IMR-90 (cell line): Measurements from ENCODE around the gene PXYLP1.

Experiments
- MXI1 ChIP-seq: IDR thresholded peaks from 2 replicates; pipeline ENCODE4 v1.6.1; 2012; ENCODE audit warnings: low read depth, mild to moderate bottlenecking, low read length, moderate library complexity, borderline replicate concordance
- POLR2A ChIP-seq: IDR thresholded peaks from 2 replicates; pipeline ENCODE4 v1.6.1; 2012; ENCODE audit warnings: mild to moderate bottlenecking, low read depth, low read length
- TF ChIP-seq, protein P1 (sequence below): fragments of 150-350 bp; IDR thresholded peaks from 2 replicates; pipeline ENCODE4 v1.6.1; 2017; ENCODE audit warnings: mild to moderate bottlenecking, antibody characterized with exemption, low read length, low read depth
- TF ChIP-seq, protein P2 (sequence below): conservative IDR thresholded peaks from 2 replicates; pipeline ENCODE4 v1.5.1; 2012; ENCODE audit warnings: mild to moderate bottlenecking, low read depth, low read length, improper control_type of control experiment

- TF ChIP-seq POLR2A: no peak
- TF ChIP-seq, protein P1, sequence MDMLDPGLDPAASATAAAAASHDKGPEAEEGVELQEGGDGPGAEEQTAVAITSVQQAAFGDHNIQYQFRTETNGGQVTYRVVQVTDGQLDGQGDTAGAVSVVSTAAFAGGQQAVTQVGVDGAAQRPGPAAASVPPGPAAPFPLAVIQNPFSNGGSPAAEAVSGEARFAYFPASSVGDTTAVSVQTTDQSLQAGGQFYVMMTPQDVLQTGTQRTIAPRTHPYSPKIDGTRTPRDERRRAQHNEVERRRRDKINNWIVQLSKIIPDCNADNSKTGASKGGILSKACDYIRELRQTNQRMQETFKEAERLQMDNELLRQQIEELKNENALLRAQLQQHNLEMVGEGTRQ: no peak
- TF ChIP-seq, protein P2, sequence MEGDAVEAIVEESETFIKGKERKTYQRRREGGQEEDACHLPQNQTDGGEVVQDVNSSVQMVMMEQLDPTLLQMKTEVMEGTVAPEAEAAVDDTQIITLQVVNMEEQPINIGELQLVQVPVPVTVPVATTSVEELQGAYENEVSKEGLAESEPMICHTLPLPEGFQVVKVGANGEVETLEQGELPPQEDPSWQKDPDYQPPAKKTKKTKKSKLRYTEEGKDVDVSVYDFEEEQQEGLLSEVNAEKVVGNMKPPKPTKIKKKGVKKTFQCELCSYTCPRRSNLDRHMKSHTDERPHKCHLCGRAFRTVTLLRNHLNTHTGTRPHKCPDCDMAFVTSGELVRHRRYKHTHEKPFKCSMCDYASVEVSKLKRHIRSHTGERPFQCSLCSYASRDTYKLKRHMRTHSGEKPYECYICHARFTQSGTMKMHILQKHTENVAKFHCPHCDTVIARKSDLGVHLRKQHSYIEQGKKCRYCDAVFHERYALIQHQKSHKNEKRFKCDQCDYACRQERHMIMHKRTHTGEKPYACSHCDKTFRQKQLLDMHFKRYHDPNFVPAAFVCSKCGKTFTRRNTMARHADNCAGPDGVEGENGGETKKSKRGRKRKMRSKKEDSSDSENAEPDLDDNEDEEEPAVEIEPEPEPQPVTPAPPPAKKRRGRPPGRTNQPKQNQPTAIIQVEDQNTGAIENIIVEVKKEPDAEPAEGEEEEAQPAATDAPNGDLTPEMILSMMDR: no peak
- TF ChIP-seq MXI1: no peak
Observed at GRCh38 chr3:141330718-141331376, 99.2 kb downstream of the PXYLP1 start.
